Esophagus muscularis mucosa (tissue), 4 donors: Measurements from ENCODE around the gene TXNRD2. TPM values are rescaled to one million over a fixed set of nuclear protein-coding genes. Genes with fewer than 3 reads are reported as not detected.

Source experiments
- DNase-seq: peaks from one replicate; pipeline ENCODE4 v3.0.0-alpha.2; 2017; ENCODE audit errors: extremely low spot score
- H3K27ac ChIP-seq, 4 donors: fragments of 200-600 bp; sonication (generic); replicated peaks in 1 of 4; 1 replicate in 3 of 4; 2 replicates in 1 of 4; pipeline ENCODE4 v1.5.1; 2016 to 2019; ENCODE audit warnings: mild to moderate bottlenecking in 1 of 4
- H3K27me3 ChIP-seq, 4 donors: fragments of 200-600 bp; sonication (generic); one replicate each; pipeline versions ENCODE4 v1.5.1 to v1.6.0; 2016 to 2019
- H3K36me3 ChIP-seq, 4 donors: fragments of 200-600 bp; sonication (generic); one replicate each; pipeline ENCODE4 v1.5.1; 2016 to 2019
- H3K4me1 ChIP-seq, 4 donors: fragments of 200-600 bp; sonication (generic); one replicate each; pipeline ENCODE4 v1.5.1; 2016 to 2019
- H3K4me3 ChIP-seq, 4 donors: fragments of 200-600 bp; sonication (generic); 1 replicate in 2 of 4; 2 replicates in 2 of 4; pipeline ENCODE4 v1.5.1; 2016 to 2019; ENCODE audit warnings: mild to moderate bottlenecking in 4 of 4, moderate library complexity in 1 of 4
- H3K9me3 ChIP-seq, 4 donors: fragments of 200-600 bp; sonication (generic); 1 replicate in 3 of 4; 2 replicates in 1 of 4; pipeline ENCODE4 v1.5.1; 2016 to 2019
- EP300 ChIP-seq: sonication (generic); formaldehyde crosslinking; IDR thresholded peaks from one replicate; pipeline ENCODE4 v1.6.1; 2017; ENCODE audit warnings: antibody characterized with exemption
- POLR2A ChIP-seq: fragments of 450-650 bp; IDR thresholded peaks from one replicate; pipeline ENCODE4 v1.6.1; 2017; ENCODE audit warnings: antibody characterized with exemption, moderate library complexity, mild to moderate bottlenecking, low read depth
- POLR2AphosphoS5 ChIP-seq, 2 donors: sonication (generic); formaldehyde crosslinking; IDR thresholded peaks; one replicate each; pipeline ENCODE4 v1.6.1; 2017; ENCODE audit warnings: antibody characterized with exemption in 2 of 2
- WGBS: methylation state at CpG from one replicate; pipeline ENCODE4 v1.1.5; 2018; 5-methylcytosine and 5-hydroxymethylcytosine counted together
- intact Hi-C: fragments of 100-400 bp; cut with DNase I; formaldehyde crosslinking; loops from one replicate; pipeline ENCODE4 v1.15.1; 2023
- total RNA-seq, 4 donors: library from RNA; depleted of rRNA; stranded (reverse); fragments of >200 nt; gene quantifications; one replicate each; pipeline versions ENCODE4 v1.1.0 to v1.2.1, GENCODE V29; 2016
- TF ChIP-seq, protein P1 (sequence below), 3 experiments: fragments of 200-600 bp in 2 of 3; fragments of 450-650 bp in 1 of 3; sonication (generic) in 2 of 3; IDR thresholded peaks; one replicate each; pipeline ENCODE4 v1.5.1; 2017 to 2019; ENCODE audit warnings: antibody characterized with exemption in 3 of 3, mild to moderate bottlenecking in 2 of 3, moderate library complexity in 1 of 3

Gene TXNRD2
- total RNA-seq, 4 donors from 2014 or later, result 12.9 to 27.2 (median 23.9) TPM

DNA sequence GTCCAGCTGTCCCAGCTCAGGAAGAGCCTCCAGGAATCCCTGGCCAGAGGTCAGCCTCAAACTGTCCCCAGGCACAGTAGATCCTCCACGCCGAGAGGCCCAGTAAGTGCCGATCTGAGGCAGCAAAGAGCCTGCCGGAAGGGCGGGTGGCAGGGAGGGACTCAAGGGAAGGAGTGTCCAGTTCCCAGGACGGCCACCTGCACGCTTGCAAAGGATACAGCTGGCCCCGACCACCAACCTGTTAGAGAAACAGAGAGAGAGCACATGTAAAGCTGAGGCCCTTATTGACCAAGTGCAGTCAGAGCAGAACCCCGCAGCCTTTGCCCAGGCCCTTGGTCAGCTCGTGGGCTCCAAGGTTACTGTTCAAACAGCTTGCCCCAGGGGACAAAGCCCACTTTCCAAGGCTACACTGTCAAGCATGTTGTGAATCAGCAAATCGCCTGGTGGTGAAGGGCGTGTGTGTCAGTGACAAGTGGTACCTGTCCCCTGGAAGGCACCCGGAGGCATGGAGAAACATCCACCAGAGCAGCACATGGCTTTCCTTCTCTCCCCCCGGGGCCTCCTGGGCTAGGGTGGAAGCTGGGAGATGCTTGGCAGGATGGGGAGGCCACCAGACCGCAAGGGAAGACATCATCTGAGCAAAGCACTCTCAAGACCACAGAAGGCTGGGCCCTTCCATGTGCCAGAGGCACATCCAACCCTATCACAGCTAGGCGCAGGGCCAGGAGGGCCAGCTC, 42.6 kb downstream of the TXNRD2 start:
- no peaks in the 10 kb centered on the region for H3K9me3 ChIP-seq
- WGBS, result 85% methylated on average over 6 of the region's 16 CpGs
- no peak overlapping the region for H3K4me3 ChIP-seq
- no peaks in the 10 kb centered on the region for H3K4me1 ChIP-seq
- peaks cover 0 to 90% (median 62%) of the 10 kb centered on the region in 4 donors for H3K36me3 ChIP-seq
- H3K27ac ChIP-seq, result no peak overlapping the region
- TF ChIP-seq, protein P1, sequence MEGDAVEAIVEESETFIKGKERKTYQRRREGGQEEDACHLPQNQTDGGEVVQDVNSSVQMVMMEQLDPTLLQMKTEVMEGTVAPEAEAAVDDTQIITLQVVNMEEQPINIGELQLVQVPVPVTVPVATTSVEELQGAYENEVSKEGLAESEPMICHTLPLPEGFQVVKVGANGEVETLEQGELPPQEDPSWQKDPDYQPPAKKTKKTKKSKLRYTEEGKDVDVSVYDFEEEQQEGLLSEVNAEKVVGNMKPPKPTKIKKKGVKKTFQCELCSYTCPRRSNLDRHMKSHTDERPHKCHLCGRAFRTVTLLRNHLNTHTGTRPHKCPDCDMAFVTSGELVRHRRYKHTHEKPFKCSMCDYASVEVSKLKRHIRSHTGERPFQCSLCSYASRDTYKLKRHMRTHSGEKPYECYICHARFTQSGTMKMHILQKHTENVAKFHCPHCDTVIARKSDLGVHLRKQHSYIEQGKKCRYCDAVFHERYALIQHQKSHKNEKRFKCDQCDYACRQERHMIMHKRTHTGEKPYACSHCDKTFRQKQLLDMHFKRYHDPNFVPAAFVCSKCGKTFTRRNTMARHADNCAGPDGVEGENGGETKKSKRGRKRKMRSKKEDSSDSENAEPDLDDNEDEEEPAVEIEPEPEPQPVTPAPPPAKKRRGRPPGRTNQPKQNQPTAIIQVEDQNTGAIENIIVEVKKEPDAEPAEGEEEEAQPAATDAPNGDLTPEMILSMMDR (IDR thresholded peaks at IDR 0.05), result no peak
- no peak for TF ChIP-seq POLR2A
- no peak for TF ChIP-seq POLR2AphosphoS5 (IDR thresholded peaks at IDR 0.05)
- TF ChIP-seq EP300, result no peak
- no peaks in the 10 kb centered on the region for H3K27me3 ChIP-seq
- no peak for DNase-seq
- intact Hi-C loops, result no loop called here

DNA sequence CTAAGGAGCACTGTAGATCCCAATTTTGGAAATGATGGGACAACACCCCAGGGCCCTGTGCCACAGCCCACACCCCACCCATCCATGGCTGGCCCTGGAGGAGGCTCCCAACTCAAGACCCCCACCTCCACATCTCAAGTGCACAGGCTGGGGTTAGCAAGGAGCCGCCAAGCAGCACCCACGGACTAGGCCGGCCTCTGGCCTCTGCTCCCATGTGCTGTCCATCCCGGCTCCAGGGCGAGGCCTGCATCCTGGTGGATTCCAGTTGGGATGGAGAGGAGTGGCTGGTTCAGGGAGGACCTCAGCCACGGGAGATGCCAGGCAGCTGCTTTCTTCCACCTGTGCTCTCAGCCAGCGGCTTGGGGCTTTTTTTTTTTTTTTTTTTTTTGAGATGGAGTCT, 43.5 kb downstream of the TXNRD2 start:
- Histone ChIP-seq H3K27me3 (no peaks in the 10 kb centered on the region), H3K4me1 (no peaks in the 10 kb centered on the region), H3K9me3 (no peaks in the 10 kb centered on the region), H3K4me3 (no peak overlapping the region), H3K27ac (no peak overlapping the region), H3K36me3 (peaks cover 0 to 90% (median 67%) of the 10 kb centered on the region in 4 donors)
- 98% methylated on average over 4 of the region's 7 CpGs for WGBS
- intact Hi-C loops, result no loop called here
- DNase-seq, result no peak
- TF ChIP-seq POLR2AphosphoS5 (IDR thresholded peaks at IDR 0.05) (no peak), POLR2A (no peak)

DNA sequence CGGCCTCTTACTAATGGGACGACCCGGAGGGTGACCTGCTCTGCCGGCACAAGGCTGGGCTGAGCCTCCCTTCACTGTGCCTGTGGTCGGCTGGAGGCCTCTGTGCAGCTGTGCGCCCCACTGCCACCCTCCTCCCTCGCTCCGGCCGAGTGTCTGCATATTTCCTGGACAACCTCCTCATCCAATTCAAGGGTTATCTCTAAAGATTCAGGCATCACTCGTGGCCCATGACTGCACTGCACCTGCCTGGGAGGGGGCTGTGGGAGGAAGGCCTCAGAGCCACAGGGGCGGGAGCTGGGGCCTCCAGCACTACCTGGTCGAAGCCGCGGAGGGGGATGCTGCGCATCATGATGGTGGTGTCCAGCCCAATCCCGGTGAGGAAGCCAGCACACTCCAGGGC, 43.9 kb downstream of the TXNRD2 start:
- TF ChIP-seq POLR2AphosphoS5 (IDR thresholded peaks at IDR 0.05), result no peak
- TF ChIP-seq, protein P1 (IDR thresholded peaks at IDR 0.05), result no peak
- no peak for TF ChIP-seq POLR2A
- TF ChIP-seq EP300, result no peak
- intact Hi-C loops, result no loop called here
- no peaks in the 10 kb centered on the region for H3K9me3 ChIP-seq
- H3K36me3 ChIP-seq, result peaks cover 0 to 90% (median 67%) of the 10 kb centered on the region in 4 donors
- H3K27ac ChIP-seq, result no peak overlapping the region
- 94% methylated on average over 16 of the region's 16 CpGs for WGBS
- no peak overlapping the region for H3K4me3 ChIP-seq
- no peaks in the 10 kb centered on the region for H3K27me3 ChIP-seq
- no peak for DNase-seq
- peaks cover 0 to 3% (median 0%) of the 10 kb centered on the region in 4 donors for H3K4me1 ChIP-seq

DNA sequence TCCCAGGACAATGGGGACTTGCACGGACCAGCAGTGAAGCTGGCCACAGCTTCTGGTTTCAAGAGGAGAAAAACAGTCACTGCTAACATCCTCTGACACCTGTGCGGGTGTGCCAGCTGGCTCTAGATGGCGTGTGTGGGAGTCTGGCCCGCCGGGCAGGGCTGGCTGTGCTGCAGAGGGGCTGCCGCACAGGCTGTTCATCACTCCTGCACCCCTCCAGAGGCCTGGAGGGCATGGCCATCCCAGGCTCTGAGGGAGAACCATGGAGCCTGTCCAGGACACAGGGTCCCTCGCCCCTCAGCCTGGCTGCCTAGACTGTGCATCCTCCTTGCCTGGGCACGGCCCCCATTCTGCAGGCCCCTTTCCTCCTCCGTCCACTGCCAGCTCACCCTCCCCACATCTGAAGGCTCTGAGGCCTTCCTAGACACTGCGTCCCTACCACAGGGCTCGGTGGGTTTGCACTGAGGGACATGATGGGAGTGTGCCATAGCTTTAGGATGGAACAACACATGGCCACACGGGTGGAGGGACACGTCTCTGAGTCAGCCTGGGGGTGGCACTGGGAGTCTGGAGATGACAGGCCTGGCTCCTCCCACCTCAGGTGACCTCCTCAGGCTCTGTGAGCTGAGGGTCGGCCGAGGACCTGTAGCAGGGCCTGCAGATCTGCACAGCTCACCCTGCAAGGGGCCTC, 44.8 kb downstream of the TXNRD2 start:
- Histone ChIP-seq H3K4me3 (no peak overlapping the region), H3K4me1 (peaks cover 7 to 12% (median 8%) of the 10 kb centered on the region in 4 donors), H3K36me3 (peaks cover 0 to 86% (median 63%) of the 10 kb centered on the region in 4 donors), H3K9me3 (no peaks in the 10 kb centered on the region), H3K27me3 (no peaks in the 10 kb centered on the region), H3K27ac (no peak overlapping the region)
- no peak for DNase-seq
- 84% methylated on average over 10 of the region's 15 CpGs for WGBS
- TF ChIP-seq, protein P1 (IDR thresholded peaks at IDR 0.05), result no peak
- TF ChIP-seq EP300 (no peak), POLR2A (no peak), POLR2AphosphoS5 (IDR thresholded peaks at IDR 0.05) (no peak)
- intact Hi-C loops, result no loop called here

DNA sequence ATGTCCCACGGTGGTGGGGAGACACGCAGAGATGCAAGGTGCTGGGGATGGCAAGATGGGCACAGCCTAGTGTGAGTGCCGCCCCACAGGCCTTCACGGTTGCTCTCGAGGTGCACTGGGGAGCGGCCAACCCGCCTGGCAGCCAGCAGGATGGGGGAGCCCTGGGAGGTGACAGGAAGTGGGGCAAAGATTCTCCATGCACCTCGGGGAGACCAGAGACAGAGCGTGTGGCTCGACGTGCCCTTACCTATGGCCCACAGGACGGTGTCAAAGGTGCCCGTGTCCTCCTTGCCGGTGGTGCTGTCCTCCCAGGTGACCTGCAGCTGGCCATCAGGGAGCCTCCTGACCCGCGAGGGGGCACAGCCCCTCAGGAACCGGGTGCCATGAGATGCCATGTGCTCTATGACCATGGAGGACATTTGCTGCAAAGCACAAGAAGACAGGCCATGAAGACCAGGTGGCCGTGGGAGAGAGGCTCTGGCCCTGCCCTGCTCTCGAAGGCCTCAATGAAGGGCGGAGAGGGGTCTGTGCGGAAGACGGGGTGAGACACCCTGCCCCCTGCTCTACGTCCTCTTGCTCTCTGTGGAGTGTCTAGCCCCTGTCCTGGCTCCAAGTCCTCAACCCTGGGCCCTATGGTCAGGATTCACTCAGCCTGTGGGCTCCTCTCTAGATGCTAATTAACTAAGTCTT, 46.3 kb downstream of the TXNRD2 start:
- DNase-seq, result no peak
- no peak for TF ChIP-seq EP300
- TF ChIP-seq POLR2AphosphoS5 (IDR thresholded peaks at IDR 0.05), result no peak
- no peak for TF ChIP-seq POLR2A
- TF ChIP-seq, protein P1 (IDR thresholded peaks at IDR 0.05), result no peak
- H3K9me3 ChIP-seq, result no peaks in the 10 kb centered on the region
- H3K4me1 ChIP-seq, result peaks cover 15 to 25% (median 19%) of the 10 kb centered on the region in 4 donors
- intact Hi-C loops, result no loop called here
- H3K36me3 ChIP-seq, result peaks cover 0 to 81% (median 63%) of the 10 kb centered on the region in 4 donors
- H3K27me3 ChIP-seq, result no peaks in the 10 kb centered on the region
- no peak overlapping the region for H3K4me3 ChIP-seq
- H3K27ac ChIP-seq, result no peak overlapping the region
- 91% methylated on average over 22 of the region's 23 CpGs for WGBS
